Stimulated activated CD4-positive, alpha-beta T cell treated with anti-CD3 and anti-CD28 coated beads, Interleukin-15, amount 100 ng/mL, for 24 hours (primary cell): ENCODE data around the gene NUMBL.

Source experiments
- DNase-seq: peaks from one replicate; pipeline ENCODE4 v3.0.0-alpha.2; 2020

The NUMBL gene

DNA sequence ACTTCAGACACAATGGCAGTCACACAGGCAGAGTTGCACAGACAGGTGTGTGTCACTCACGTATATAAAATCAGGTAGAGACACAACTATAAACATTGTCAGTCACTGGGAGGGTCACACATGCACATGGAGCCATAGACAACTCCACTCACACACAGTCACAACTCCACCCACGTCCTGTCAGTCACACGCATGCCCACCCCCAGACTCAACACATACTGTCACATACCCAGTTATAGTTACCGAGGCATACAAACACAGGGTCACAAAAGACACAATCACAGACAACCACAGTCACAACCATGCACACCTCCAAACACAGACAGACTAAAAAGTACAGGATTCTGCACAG is 1.5 kb downstream of the NUMBL start:
- DNase-seq: no peak

DNA sequence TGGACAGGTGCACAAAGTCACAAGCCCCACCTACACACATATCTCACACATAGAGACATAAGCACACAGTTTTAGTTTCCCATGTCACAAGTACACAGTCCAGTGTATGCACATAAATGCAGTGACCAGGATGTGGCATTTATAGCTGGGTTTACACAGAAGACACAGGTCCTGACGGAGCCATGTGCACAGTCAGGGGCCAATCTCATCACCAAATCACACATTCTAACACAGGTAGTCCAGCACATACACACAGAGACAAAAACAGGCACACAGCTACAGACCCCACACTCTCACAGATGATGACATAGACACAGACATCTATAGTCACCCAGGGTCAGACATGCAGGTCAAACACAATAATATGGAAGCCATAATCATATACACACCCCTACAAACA is 2.1 kb downstream of the NUMBL start:
- no peak for DNase-seq

DNA sequence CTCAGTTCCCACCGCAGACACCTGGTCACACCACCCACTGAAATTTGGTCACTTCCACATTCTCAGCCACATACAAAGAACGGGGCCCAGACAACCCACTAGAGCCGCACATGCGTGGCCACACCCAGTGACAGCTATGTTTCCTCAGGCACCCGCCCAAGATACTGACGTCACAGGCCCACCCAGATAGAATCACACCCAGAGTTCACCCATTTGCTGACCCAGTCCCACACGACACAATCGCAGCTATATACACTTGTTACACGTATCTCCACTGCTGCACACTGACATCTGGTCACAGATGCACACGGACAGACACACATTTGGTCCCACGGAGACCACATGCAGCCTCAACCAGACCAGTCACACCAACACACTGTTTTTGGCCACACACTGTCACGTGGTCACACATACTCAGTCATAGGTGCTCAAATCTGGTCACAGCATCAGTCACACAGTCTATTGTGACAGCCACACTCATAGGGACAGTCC is 2.9 kb downstream of the NUMBL start:
- DNase-seq: no peak

DNA sequence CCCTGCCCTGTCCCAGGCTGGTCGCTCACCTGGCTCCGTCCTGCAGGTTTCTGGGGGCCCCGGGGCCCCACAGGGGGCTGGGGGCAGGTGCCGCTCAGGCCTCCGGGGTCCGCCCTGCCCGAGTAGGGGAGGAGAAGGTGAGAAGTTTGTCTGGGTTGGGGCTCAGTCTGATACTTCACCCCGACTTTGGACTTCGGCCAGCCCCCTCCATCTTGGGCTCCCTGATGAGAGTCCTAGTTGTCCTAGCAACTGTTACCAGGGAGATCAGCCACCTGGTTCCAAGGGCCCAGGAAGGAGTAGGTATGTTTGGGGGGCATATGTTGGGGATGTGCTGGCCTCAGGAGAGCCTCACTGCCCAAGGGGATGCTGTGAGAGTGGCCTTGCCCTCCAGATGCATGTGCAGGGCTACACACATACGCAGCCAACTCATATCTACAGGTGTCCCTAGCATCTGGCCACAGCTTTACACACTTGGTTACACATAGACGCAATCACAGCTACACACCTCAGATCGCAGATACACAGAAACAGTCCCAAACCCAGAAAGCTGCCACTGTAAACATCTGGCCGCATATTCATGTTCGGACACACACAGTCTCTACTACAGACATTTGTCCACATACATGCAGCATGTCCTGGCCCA is 3.4 kb downstream of the NUMBL start:
- DNase-seq: no peak

DNA sequence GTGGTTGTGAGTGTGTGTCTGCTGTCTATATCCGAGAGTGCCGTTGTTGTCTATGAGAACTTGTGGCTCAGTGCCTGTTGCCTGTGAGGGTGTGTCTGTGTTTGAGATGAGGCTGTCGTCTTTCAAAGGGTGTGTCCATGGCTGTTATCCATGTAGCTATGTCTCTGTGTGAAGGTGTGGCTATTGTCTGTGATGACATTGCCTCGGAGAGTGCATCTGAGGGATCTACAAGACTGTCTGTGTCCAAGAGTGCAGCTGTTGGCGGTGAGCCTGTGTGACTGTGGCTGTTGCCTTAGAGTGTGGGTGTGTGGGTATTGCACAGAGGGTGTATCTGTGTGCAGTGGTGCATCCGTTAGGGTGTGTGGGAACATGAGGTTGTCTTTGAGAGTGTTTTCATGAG is 4.9 kb downstream of the NUMBL start:
- DNase-seq: no peak

DNA sequence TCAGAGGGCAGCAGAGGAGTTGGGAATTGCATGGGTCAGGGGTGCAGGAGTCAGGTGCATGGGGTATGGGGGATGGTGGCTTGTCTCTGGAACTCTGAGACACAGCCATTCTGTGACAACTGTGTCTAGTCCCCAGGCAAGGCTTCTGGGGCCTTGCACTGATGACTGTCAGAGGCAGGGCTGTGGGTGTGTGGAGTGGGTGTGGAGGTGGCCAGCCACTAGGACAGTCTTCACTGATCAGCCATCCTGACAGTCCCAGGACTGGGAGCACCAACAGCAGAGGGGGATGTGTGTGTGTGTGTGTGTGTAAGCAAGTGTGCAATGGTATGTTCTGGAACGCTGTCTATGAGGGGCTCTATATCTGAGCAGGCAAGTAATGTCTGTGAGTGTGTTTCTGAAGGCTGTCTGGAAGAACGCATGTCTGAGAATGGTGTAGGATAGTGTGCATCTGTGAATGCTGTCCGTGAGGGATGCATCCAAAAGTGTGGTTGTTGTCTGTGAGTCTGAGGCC is 5.4 kb downstream of the NUMBL start:
- DNase-seq: no peak

DNA sequence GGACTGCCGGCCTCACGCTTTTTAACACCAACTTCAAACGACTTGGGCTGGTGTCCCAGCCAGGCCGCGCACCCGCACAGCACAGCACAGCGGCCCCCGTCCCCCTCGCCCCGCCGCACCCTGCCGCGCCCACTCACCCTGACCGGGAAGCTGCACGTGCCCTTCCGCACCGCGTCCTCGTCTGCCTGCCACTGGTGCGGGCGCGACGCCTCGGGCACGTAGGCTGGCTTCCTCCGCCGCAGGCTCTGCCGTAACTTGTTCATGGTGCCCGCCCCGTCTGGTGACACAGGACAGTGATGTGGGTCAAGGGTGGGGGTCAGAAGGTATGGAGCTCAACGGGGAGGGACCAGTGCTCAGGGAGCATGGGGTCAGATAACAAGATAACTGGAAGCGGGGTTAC is 6.2 kb downstream of the NUMBL start:
- no peak for DNase-seq

DNA sequence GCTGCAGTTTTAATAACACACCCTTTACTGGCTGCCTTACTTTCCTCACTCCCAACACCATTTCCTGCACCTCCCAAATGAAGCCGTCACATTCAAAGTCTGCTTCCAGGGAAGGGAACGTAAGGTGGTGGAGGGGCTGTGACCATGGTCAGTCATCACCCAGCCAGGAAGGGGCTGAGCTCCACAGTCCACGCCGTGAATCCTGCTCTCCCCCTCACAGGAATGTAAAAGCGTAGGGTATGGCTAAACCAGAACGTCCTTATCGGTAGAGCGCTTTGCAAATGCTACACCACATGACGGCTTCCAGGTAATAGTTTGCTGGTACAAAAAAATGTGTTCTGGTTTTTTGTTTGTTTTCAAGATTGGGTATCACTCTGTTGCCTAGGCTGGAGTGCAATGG is 7.0 kb downstream of the NUMBL start:
- no peak for DNase-seq

DNA sequence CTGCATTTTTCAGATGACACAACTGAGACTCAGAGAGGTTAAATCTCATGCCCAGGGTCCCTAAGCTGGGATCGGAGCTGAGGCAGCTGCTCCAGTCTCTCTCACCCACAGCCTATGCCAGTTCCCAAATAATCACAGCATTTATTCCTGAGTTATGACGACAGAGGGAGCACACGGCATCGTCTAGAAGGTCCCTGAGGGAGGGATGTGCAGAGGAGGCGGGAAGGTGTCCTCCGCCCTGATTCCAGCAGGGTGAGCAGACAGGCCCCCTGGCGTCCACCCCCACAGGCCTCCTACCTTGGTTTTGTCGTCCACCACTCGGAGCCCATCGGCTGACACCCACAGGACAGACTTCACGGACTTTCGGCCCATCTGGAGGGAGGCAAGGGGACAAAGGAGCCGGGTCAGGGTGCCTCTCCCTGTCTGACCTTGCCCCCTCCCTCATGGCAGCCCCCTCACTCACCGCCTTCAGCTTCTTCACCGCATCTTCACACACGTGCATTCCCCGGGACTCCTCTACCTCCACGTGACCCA is 8.0 kb downstream of the NUMBL start:
- no peak for DNase-seq

DNA sequence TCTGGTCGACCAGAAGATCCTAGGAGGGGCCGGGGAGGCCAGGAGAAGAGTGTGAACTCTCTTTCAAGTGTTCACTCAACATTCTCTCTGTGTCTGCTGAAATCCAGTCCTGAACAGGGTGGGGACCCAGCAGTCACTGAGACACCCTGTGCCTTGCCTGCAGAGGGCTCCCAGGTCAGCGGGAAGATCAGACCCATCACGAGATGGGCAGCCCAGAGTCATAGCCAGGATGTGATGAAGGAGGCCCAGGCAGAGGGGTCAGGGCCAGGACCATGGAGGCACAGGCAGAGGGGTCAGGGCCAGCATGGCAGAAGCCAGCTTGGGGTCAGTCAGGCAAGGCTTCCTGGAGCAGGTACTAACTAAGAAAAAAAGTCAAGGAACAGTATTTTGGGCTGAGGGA is 9.4 kb downstream of the NUMBL start:
- no peak for DNase-seq

DNA sequence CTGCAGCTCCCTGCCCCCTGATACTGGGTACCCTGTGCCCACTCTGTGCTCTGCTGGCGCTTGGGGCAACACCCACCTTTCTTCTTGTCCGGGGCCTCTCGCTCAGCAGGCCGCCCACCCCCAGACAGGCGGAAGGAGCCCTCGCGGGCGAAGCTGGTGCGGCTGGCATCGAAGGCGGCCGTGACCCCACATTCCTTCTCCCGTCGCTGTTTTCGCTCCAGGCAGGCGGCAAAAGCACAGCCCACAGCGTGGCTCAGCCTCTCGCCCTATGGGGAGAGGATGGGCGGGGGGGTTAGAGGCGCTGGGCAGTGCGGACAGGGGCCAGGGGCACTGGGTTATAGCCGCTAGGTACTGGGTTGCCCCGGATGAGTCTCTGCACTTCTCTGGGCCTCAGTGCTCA is 13.3 kb downstream of the NUMBL start:
- DNase-seq: no peak

DNA sequence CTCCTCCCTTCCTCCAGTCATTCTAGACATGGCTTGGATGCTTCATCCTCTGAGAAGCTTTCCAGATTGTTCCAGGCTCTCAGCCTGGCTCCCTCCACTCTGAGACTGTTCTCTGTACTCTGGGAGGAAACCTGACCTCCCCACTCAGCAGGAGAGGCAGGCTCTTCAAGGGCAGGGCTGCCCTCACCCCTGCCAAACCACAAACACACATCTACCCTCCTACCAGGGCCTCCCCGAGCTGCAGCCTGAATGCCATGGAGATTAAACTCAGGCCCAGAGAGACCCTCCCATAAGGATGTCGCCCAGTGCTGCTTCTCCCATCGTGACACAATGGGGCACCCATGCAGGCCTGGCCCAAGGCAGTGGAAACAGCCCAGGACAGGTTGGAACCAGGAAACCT is 16.2 kb downstream of the NUMBL start:
- no peak for DNase-seq

DNA sequence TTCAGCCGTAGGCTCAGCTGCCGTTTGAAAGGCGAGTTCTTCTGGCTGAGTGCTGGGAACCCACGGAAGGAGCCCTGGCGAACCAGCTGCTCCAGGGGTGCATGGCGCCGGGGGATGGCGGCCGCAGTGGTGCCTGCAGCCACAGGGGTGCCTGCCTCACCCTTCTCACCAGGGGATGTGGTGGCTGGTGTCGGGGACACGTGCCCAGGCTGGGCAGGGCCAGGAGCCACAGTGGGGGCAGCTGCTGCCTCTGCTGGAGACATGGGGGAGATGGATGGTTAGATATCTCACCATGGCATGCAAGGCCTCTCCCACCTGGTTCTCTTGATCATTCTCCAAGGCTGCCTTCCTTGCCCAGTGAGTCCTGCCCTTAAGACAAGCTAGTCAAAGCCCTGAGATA is 17.1 kb downstream of the NUMBL start:
- DNase-seq: no peak

DNA sequence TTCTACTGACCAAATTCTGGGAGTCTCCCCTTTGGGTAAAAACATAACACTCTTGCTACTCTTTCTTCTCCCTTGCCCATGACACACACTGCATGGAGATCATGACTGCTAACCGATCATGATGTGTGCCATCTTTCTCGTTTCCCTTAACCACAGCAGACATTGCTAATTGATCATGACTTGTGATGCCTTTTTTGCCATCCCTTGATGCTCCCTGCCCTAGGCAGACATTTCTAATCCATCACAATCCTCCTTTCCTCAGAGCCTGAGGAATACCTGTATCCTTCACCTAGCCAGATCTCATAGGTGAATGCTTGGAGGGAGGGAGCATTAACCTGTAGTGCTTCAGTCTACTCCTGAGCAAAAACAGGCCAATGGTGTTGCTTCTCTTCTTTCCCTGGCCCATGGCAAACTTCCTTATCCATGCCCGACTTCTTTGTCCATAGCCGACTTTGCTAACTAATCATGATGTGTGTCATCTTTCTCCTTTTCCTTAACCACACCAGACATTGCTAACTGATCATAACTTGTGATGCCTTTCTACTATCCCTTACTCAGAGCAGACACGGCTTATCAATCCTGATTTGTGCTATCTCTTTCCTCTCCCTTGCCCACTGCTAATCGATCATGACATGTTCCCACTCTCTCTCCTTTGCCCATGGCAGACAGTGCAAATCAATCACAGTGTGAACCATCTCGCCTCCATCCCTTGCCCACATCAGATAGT is 17.7 kb downstream of the NUMBL start:
- no peak for DNase-seq

DNA sequence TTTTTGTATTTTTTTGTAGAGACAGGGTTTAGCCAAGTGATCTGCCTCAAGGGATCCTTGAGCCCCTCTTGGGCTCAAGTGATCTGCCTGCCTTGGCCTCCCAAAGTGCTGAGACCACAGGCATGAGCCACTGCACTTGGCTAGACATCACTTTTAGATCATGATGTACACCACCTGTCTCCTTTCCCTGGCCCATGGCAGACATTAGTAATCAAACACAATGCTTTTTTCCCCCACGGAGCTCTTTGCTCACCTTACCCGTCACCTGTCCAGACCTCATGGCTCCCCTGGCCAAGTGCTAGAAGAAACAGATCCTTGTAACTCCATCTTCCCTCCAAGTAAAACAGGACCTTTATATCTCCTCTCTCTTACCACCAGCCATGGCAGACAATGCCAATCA is 18.4 kb downstream of the NUMBL start:
- DNase-seq: no peak

DNA sequence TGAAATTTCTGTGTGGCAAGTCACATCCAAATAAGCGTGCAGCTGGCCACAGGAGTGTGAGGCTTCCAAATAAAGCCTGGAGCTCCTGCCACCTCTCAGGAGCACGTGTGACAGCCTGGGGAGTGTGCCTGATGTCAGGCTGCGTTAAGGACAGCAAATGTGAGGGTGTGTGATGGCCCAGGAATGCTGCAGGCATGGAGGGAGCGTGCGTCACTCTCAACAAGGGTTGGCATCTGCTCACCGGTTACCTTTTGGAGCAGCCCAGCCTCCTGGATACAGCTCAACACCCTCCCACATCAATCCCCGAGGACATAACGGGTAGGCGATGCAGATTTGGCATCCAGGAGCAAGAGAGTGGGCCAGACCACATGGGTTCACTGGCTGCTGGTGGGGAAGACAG is 19.0 kb downstream of the NUMBL start:
- DNase-seq: no peak

DNA sequence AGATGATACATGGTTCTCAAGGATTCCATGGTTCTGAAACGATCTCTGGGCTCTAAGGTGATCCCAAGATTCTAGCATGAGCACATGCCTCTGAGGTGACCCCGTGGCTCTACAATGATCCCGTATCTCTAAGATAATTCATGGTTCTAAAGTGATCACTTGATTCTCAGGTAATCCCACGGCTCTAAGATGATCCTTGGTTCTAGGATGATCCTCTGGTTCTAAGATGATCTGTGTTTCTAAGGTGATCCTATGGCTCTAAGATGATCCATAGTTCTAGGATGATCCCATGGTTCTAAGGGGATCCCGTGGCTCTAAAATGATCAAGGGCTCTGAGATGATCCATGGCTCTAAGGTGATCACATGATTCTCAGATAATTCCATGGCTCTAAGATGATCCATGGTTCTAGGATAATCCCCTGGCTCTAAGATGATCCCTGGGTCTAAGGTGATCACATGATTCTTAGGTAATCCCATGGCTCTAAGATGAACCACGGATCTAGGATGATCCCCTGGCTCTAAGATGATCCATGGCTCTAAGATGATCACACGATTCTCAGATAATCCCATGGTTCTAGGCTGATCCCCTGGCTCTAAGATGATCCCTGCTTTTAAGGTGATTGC is 21.3 kb downstream of the NUMBL start:
- no peak for DNase-seq

DNA sequence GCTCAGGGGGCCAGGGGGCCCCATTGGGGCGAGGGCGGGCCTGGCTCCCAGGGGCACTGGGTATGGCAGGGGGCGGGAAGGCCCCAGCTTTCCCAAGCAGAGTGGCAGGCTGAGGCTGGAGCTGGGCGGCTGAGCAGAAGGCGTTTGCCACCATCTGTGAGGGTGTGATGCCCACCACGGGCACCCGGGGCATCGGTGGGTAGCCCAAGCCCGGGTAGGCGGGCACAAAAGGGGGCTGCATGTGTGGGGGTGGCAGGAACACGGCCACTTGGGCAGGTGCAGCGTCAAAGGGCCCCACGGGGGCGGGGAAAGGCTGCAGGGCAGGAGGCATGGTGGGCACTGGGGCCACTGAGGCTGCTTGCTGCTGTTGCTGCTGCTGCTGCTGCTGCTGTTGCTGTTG is 22.8 kb downstream of the NUMBL start:
- DNase-seq: no peak

DNA sequence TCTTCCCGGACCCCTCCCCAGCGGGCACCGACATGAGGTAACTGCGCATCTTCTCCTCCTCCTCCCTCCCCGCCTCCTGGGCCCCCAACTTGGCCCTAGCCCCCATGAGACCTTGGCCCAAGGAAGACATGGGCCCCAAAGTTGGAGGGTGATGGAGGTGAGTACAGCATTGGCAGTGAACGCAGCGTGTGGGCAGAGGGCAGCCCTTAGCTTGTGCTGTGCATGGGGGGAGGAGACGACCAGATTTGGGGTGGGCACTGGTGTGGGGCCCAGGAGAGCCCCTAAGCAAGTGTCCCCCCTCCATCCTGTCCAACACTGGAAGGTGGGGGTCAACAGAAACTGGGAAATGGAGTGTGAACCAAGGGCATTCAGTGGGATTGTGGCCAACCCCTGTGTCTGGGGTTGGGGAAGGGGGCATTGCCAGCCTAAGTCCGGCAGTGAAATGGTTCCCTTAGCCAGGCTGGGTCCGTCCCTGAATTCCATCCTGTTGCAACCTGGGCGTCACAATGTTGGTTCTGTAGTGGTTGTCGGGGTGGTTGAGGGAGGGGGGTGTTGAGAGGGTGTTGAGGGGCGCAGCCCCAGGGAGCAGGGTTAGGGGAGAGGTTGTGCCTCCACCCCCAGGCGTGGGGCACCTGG is 23.5 kb downstream of the NUMBL start:
- DNase-seq: no peak

DNA sequence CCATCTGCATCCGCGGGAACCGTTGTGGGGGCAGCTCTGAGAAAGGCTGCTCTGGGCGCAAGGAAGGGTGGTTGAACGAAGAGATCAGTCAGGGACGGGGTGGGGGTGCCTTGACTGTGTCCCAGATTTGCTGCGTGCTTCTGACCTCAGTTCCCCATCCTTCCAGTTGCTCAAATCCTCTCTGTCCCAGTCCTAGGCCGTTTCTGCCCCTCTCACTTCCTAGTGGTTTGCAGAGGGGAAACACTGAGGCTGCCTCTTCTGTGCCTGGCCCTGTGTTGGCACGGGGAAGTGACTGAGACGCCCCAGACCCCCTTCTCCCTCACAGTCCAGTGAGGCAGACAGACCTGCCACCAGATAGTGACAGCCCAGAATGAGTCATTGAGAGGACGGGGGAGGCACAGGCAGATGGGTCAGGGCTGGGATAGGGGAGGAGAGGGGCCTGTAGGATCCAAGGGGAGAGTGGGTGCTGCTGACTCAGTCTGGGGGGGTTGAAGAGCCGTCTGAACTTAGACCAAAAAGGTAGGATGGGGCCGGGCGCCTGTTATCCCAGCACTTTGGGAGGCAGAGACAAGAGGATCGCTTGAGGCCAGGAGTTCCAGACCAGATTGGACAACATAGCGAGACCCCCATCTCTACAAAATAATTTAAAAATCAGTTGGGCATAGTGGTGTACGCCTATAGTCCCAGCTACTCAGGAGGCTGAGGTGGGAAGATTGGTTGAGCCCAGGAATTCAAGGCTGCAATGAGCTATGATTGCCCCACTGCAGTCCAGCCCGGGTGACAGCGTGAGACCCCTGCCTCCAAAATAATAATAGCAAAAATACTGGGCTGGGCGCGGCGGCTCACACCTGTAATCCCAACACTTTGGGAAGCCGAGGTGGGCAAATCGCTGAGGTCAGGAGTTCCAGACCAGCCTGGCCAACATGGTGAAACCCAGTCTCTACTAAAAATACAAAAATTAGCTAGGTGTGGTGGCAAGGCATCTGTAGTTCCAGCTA is 26.5 kb downstream of the NUMBL start:
- peak; percentile 44 for DNase-seq

DNA sequence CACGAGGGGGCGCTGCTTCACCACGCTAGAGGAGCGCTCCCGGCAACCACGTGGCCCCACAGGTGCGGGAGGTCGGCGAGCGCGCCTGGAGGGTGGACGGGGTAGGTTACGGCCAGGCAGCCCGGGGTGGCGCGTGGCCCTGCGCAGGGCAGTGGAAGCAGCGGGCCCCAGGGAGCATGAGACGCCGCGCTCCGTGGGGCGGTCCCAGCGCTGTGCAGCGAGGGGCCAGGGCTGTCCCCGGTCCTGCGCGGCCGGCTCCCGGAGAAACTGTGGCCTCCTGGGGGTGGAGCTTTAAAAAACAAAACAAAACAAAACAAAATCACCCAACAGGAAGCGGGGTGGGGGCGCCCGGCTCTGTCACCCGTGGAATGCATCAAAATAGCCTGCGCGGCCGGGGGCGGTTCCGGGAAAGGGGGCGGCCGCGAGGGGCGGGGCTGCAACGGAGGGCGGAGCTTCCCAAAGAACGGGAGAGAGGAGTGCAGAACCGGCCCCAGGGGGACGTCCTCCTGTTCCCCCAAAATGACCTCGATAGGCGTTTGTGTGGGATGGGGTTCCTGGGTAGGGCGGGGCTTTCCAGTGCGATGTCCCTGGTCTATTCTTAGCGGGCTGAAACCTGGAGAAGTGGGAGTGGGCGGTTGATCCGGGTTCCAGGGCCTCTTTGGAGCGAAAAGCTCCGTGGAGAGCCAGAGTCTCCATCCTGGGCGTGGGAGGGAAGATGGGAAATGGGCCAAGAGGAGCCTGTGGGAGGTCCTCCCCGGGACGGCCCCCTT is 27.3 kb downstream of the NUMBL start:
- peak; percentile 94 for DNase-seq
